Progenitor cell of endocrine pancreas (in vitro differentiated cells): ENCODE data around the gene KLHL17. TPM values are rescaled to one million over a fixed set of nuclear protein-coding genes. Genes with fewer than 3 reads are reported as not detected.

Source experiments
- DNase-seq: peaks from one replicate; pipeline ENCODE4 v3.0.0; 2021; ENCODE audit warnings: low spot score; ENCODE audit not compliant: unreplicated experiment
- H3K27ac Mint-ChIP-seq: 2 replicates; pipeline ENCODE4 v1.8.0; 2021; ENCODE audit warnings: mild to moderate bottlenecking, moderate library complexity, mixed read lengths
- H3K27me3 Mint-ChIP-seq: 2 replicates; pipeline ENCODE4 v1.8.0; 2021; ENCODE audit warnings: mixed read lengths
- H3K36me3 Mint-ChIP-seq: 2 replicates; pipeline ENCODE4 v1.8.0; 2022; ENCODE audit warnings: mixed read lengths; ENCODE audit not compliant: insufficient read depth
- H3K4me1 Mint-ChIP-seq: 2 replicates; pipeline ENCODE4 v1.8.0; 2021; ENCODE audit warnings: low read depth, mixed read lengths
- H3K4me3 Mint-ChIP-seq: 2 replicates; pipeline ENCODE4 v1.8.0; 2021; ENCODE audit warnings: low read depth, mild to moderate bottlenecking, moderate library complexity, mixed read lengths
- H3K9me3 Mint-ChIP-seq: 2 replicates; pipeline ENCODE4 v1.8.0; 2021; ENCODE audit warnings: low read depth, mixed read lengths
- CTCF ChIP-seq: fragments of 200-600 bp; sonication (generic); IDR thresholded peaks from one replicate; pipeline ENCODE4 v1.5.0; 2021; ENCODE audit warnings: antibody characterized with exemption, mild to moderate bottlenecking; ENCODE audit not compliant: unreplicated experiment
- long read RNA-seq: library from polyadenylated mRNA; unstranded; transcript quantifications from one replicate; pipeline ENCODE4 v2.0.0, GENCODE V29; 2020
- total RNA-seq: library from RNA; stranded (reverse); gene quantifications from 2 replicates; pipeline ENCODE4 v1.2.1, GENCODE V29; 2021

Gene KLHL17
- 45.3 and 47.5 TPM in 2 replicates for total RNA-seq
- long read RNA-seq, partial matches to known transcripts = 2 of 3 reads
- long read RNA-seq, other reads (novel, unspliced or antisense) = 1 of 3 reads

- peaks cover 6% of the 10 kb centered on the region for H3K36me3 Mint-ChIP-seq
- H3K27ac Mint-ChIP-seq = no peak within 1 kb of the TSS
- no peak for TF ChIP-seq CTCF
- H3K4me1 Mint-ChIP-seq = peaks cover 7% of the 10 kb centered on the region
- no peaks in the 10 kb centered on the region for H3K9me3 Mint-ChIP-seq
- no peaks in the 10 kb centered on the region for H3K27me3 Mint-ChIP-seq
- H3K4me3 Mint-ChIP-seq = peak within 1 kb of the TSS; percentile 85
- DNase-seq = peak; percentile 52
Measured at GRCh38 chr1:960363-961131, at the start of gene KLHL17. KLHL17 (plus strand) TSS chr1:960584; CDS start chr1:960694, 110 bp downstream.

GRCh38 chr1:910881-911721 is 49.3 kb upstream of the KLHL17 start:
- peaks cover 40% of the 10 kb centered on the region for H3K27me3 Mint-ChIP-seq
- H3K9me3 Mint-ChIP-seq = no peaks in the 10 kb centered on the region
- H3K4me1 Mint-ChIP-seq = peaks cover 19% of the 10 kb centered on the region
- no peak overlapping the region for H3K4me3 Mint-ChIP-seq
- peak overlapping the region; percentile 14 for H3K27ac Mint-ChIP-seq
- no peak for TF ChIP-seq CTCF
- DNase-seq = peak; percentile 13
- peaks cover 2% of the 10 kb centered on the region for H3K36me3 Mint-ChIP-seq

- TF ChIP-seq CTCF = no peak
- Mint-ChIP-seq H3K9me3 (no peaks in the 10 kb centered on the region), H3K4me1 (peaks cover 25% of the 10 kb centered on the region), H3K36me3 (peaks cover 2% of the 10 kb centered on the region), H3K27ac (no peak overlapping the region), H3K27me3 (peaks cover 38% of the 10 kb centered on the region), H3K4me3 (no peak overlapping the region)
- no peak for DNase-seq
Measured at GRCh38 chr1:911875-912739, 48.3 kb upstream of the KLHL17 start.

- Mint-ChIP-seq H3K4me3 (no peak overlapping the region), H3K27me3 (peaks cover 43% of the 10 kb centered on the region), H3K4me1 (peaks cover 30% of the 10 kb centered on the region), H3K36me3 (peaks cover 2% of the 10 kb centered on the region), H3K9me3 (no peaks in the 10 kb centered on the region), H3K27ac (no peak overlapping the region)
- peak; percentile 23 for DNase-seq
- TF ChIP-seq CTCF = peak; percentile 51
Measured at GRCh38 chr1:912740-913301, 47.6 kb upstream of the KLHL17 start.
